Stimulated activated CD8-positive, alpha-beta memory T cell treated with anti-CD3 and anti-CD28 coated beads, Interleukin-12 subunit alpha, Interleukin-12 subunit beta, amount 100 ng/mL, for 4 hours (primary cell): Measurements from ENCODE around the gene PLA1A.
"Not testable (repeated sequence)": the region's sequence is repeated elsewhere in the genome, so short reads cannot be mapped to it uniquely, and the experiment has no call there.

ENCODE experiments used
- DNase-seq: peaks from one replicate; pipeline ENCODE4 v3.0.0-alpha.2; 2020; ENCODE audit warnings: low read depth

The PLA1A gene, protein sequence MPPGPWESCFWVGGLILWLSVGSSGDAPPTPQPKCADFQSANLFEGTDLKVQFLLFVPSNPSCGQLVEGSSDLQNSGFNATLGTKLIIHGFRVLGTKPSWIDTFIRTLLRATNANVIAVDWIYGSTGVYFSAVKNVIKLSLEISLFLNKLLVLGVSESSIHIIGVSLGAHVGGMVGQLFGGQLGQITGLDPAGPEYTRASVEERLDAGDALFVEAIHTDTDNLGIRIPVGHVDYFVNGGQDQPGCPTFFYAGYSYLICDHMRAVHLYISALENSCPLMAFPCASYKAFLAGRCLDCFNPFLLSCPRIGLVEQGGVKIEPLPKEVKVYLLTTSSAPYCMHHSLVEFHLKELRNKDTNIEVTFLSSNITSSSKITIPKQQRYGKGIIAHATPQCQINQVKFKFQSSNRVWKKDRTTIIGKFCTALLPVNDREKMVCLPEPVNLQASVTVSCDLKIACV

GRCh38 chr3:119597548-119598288 is at the start of gene PLA1A:
Gene PLA1A, plus strand, starts transcription at chr3:119597885. Its CDS starts 29 bp downstream, at chr3:119597914.
- no peak for DNase-seq

GRCh38 chr3:119548341-119548740 is 49.3 kb upstream of the PLA1A start:
- DNase-seq = no peak

DNA sequence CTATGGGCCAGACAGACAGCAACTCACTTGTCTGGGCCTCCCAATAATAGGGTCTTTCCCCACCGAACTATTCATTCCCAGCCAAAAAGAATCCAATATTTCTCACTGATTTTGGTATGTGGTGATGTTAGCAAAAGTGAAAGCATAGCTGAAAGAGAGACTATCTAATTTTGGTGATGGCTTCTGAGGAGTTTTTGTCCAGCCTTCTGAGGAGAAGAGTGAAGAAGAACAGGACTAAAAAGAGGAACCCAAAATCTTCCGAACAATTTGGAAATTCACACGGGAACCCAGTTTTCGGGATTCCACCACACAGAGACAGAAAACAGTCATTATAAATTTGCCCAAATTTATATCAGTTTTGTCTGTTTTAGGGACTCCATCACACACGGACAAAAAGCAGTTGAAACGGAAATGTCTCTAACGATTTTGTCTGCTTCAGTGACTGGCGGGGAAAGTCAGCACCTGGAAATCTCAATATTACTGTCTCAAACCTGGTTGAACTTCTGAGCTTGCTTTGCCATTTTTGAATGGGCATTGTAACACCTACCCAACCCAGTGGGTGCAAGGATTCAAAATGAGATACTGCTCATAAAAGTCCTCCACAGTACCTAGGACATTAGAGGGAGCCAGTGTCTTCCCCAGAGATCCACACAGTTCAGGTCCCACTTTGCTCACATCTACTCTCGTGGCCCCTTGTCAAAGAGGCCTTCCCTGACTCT is 47.3 kb upstream of the PLA1A start:
- DNase-seq = no peak

DNA sequence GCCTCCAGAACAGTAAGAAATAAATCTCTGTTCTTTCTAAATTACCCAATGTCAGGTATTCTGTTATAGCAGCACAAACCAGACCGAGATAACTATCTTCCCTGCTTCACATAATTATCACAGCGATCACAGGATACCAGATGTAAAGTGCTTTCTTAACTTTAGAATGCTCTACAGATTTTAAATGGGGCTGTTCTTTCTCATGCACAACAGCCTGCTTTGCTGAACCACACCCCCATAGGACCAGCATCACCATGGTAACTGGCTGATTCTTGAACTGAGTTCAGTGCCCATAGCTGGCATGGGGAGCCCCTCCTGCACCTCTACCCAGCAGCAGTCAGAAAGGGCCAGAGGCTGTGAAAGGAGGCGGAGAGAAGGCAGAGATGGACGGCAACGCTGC is 46.1 kb upstream of the PLA1A start:
- no peak for DNase-seq

- not testable (repeated sequence) for DNase-seq
Observed at GRCh38 chr3:119552928-119553327, 44.8 kb upstream of the PLA1A start.

GRCh38 chr3:119553823-119554415 is 43.8 kb upstream of the PLA1A start:
- no peak for DNase-seq

GRCh38 chr3:119555309-119555735 is 42.4 kb upstream of the PLA1A start:
- DNase-seq = no peak

DNA sequence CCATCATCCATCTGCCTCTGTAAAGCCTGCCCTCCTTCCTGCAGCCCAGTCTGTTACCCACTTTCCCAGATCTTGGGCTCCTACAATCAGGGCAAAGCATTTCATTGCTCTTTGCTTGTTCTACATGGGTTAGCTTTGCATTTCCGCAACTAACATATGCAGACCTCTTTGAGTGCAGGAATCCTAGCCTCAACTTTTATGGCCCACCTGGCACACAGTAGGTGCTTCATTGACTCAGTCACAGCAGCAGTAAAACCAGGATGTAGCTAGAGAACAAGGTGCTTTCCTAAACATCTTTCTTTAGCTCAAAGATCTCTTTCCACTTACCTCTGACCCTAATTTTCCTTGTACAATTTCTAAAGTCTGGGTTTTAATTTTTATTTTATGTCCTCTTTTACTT is 41.8 kb upstream of the PLA1A start:
- DNase-seq = no peak

DNA sequence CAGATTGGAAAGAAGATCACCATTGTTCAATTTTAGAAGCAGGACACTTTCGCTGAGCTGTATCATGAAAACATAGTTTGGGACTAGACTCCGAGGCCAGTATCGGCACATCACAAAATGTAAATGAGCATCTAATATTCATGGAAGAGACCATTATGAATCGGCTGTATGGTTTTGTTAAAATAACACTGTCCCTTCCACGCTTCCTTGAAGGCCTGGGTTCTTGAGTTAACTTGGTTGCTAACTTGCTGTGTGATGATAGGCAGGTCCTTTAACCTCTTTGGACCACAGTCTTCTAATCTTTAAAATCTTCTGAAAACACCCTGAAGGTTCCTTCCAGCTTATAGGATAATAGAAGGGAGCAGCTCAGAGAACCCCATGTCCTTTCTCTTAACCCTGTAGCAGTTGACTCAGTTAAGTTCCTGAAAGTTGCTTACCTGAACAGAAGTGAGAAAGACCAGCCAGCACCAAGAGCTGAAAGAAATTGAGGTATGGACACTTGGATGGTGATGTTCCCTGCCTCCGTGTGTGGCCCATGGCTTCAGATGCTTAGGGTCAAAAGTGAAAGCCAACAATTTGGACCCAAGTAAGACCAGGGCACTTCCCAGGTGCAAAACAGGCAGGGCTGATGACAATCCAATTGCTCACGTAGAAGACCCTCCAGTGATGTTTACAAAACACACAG is 40.4 kb upstream of the PLA1A start:
- no peak for DNase-seq

GRCh38 chr3:119557877-119558269 is 39.8 kb upstream of the PLA1A start:
- no peak for DNase-seq

DNA sequence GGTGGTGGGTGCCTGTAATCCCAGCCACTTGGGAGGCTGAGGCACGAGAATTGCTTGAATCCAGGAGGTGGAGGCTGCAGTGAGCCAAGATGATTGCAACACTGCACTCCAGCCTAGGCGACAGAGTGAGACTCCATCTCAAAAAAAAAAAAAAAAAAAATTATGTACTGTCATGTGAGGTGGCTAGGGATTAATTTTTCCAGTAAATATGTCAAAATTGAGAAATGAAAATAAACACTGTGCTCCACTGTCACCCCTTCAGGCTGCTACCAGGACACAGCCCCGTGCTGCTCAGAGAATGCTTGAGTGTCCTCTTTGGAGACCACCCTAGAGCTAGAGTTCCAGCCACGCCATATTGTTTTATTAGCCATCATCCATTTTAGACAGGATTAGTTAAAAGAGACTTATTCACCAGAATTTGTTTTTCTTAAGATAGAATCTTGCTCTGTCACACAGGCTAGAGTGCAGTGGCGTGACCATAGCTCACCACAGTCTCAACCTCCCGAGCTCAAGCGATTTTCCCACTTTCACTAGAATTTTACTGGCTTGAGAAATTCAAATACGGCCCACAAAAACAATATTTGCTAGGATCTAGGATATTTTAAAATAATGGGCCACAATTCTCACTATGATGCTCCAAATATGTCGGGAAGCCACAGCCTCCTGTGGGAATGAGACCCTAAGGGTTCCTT is 38.9 kb upstream of the PLA1A start:
- no peak for DNase-seq

DNA sequence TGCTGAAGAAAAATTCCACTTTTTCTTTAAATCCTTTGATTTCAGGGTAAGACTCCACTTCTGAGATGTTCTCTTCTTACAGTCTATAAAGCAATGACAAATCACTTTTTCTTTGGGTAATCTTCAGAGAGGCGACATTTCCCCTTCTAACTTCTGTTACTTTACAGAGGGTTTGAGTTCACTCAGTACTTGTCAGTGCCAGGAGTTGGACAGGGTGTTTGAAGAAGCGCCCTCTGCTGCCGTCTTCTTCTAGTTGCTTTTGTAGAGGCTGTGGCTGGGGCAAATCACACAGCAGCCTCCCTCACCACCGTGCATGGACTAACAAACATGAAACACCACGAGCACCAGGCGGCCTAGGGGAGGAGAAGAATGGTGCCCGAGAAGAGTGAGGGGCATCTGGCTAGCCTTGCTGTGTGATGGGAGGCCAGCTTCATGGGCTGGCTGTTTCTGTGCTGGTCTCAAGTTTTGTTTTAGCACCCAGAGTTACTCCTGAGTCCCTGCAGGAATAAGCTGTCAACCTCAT is 38.2 kb upstream of the PLA1A start, which contains the start of gene CD80:
CD80 (minus strand) TSS at position 174 of the 523 bp plus-strand sequence. CDS start 1,886 bp downstream, outside the sequence.
- no peak for DNase-seq

GRCh38 chr3:119560160-119560559 is 37.5 kb upstream of the PLA1A start:
- DNase-seq = no peak

DNA sequence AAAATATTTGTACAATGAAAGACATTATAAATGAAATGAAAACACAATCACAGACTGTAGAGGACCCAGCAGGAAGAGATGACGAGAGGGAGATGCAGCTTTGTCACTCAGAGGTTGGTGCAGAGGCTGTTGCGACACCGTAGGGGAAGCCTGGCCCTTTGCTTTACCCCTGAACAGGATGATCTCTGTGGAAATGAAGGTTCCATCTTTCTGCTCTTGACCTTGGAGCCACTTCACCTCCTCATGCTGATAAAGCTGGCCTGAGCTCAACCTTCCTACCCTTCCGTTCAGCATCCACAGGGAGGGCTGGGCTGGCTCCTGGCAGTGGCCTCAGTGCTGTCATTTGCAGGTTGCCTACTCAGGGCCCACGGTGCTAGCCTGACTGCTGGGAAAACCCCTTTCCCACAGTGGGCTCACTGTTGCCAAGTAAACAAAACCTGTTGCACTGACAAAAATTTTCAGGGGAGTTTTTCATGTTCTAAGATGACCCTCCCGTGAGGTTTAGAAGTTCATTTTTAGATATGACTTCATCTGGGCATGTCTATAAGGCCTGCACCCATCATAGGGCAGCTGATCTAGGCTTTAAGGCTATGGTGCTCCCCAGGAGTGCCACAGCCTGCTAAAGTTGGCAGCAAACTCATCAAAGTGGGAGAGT is 35.3 kb upstream of the PLA1A start:
- DNase-seq = no peak

- not testable (repeated sequence) for DNase-seq
Observed at GRCh38 chr3:119563334-119563733, 34.4 kb upstream of the PLA1A start.

DNA sequence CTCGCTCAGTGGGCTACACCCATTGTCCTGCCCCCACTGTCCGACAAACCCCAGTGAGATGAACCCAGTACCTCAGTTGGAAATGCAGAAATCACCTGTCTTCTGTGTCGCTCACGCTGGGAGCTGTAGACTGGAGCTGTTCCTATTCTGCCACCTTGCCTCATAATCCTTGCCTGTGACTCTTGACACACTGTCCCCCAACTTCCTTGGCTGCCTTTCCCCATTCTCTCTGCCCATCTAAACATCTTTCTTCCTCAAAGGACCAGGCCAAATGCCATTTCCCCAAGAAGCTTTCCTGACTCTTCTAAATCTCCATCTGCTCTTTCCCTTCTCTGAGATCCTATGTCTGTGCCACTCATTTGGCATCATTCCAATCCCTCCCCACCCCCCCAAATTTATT is 28.5 kb upstream of the PLA1A start:
- DNase-seq = no peak

DNA sequence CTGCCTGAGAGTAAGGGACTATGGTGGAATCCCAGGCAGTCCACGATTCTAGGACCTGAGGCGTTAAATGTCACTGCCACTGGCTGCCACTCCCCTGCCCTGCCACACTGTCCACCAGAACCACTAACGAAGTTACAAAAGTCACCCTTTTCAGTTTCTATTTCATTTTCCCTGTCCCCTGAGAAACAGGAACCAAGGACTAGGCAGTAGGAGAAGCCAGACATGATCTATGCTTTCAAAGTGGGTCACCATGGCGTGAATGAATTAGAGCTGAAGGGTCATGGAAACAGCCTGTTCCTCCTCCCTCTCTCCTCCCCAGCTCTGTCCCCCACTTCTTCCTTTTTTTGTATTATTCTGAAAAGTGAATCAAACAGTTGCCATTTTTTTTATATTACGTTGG is 27.5 kb upstream of the PLA1A start:
- no peak for DNase-seq

DNA sequence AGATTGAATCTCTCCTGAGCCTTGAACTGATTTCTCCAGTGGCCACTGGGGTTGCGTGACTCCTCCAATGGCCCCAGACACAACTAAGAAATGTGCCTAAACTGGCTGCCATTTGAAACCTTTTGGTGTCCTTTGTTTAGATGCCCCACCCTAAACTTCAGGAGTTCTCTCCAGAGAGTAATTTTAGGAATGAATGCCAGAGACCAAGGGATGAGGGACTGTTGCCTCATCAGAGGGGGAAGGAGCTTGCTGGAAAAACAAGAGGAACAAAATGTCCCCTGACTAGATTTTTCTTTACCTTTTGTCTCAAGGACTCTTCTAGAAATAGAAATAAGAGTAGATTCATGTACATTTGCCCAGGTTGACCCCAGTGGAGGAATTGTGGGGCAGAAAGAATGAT is 26.5 kb upstream of the PLA1A start:
- DNase-seq = no peak

DNA sequence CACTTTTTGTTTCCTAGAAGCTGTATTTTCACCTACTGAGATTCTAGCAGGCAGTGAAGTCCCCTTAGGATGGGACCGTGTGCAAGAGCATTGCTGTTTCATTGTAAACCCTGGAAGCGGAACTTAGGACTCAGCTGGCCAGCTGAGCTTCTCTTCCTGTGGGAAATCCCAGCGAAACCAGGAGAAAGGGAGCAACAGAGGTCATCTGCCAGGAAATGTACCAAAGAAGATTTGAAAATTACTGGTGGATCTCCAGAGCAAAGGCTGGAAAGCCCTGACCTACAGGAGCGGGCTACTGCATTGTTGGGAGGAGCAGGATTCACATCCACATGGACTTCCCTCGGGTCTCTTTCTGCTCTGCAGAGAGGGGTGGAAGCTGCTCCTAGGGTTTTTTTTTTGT is 26.0 kb upstream of the PLA1A start:
- no peak for DNase-seq

- DNase-seq = no peak
Observed at GRCh38 chr3:119575507-119575906, 22.2 kb upstream of the PLA1A start.
